GM19193 (cell line): ENCODE data around the gene STARD7.

Experiments
- POLR2A ChIP-seq: IDR thresholded peaks from 4 replicates; pipeline ENCODE4 v1.6.1; 2011; ENCODE audit not compliant: insufficient read depth, insufficient read length; ENCODE audit errors: extremely low read depth

Gene STARD7

GRCh38 chr2:96208143-96209010 is at the start of gene STARD7:
Gene STARD7 (minus strand): TSS chr2:96208827. CDS start chr2:96208434, 393 bp downstream.
- peak; percentile 95 for TF ChIP-seq POLR2A

GRCh38 chr2:96256611-96257113 is 48.0 kb upstream of the STARD7 start:
- no peak for TF ChIP-seq POLR2A

GRCh38 chr2:96254571-96254970 is 45.9 kb upstream of the STARD7 start:
- TF ChIP-seq POLR2A: no peak

GRCh38 chr2:96253006-96253405 is 44.4 kb upstream of the STARD7 start:
- TF ChIP-seq POLR2A: no peak

GRCh38 chr2:96252526-96252925 is 43.9 kb upstream of the STARD7 start:
- no peak for TF ChIP-seq POLR2A

GRCh38 chr2:96251721-96252292 is 43.2 kb upstream of the STARD7 start:
- TF ChIP-seq POLR2A: no peak

- no peak for TF ChIP-seq POLR2A
Measured at GRCh38 chr2:96250188-96250587, 41.6 kb upstream of the STARD7 start.

GRCh38 chr2:96249654-96250053 is 41.0 kb upstream of the STARD7 start:
- peak; percentile 31 for TF ChIP-seq POLR2A

GRCh38 chr2:96248624-96249023 is 40.0 kb upstream of the STARD7 start:
- no peak for TF ChIP-seq POLR2A

GRCh38 chr2:96247896-96248295 is 39.3 kb upstream of the STARD7 start:
- TF ChIP-seq POLR2A: no peak

- no peak for TF ChIP-seq POLR2A
Measured at GRCh38 chr2:96247009-96247408, 38.4 kb upstream of the STARD7 start.

- TF ChIP-seq POLR2A: no peak
Measured at GRCh38 chr2:96245609-96246390, 37.2 kb upstream of the STARD7 start.

GRCh38 chr2:96243843-96244242 is 35.2 kb upstream of the STARD7 start:
- no peak for TF ChIP-seq POLR2A

- no peak for TF ChIP-seq POLR2A
Measured at GRCh38 chr2:96241900-96242611, 33.4 kb upstream of the STARD7 start.

- TF ChIP-seq POLR2A: no peak
Measured at GRCh38 chr2:96241227-96241626, 32.6 kb upstream of the STARD7 start.
